Activated CD4-positive, alpha-beta T cell treated with anti-CD3 and anti-CD28 coated beads, Interleukin-2, Interleukin-6, amounts not matched to agents 100 ng/mL and 50 ng/mL, durations not matched to agents 16 hours and 8 hours (primary cell): ENCODE results near the gene S100A4.
"Not testable (repeated sequence)": the region's sequence is repeated elsewhere in the genome, so short reads cannot be mapped to it uniquely, and the experiment has no call there.

Experiments
- DNase-seq: peaks from one replicate; pipeline ENCODE4 v3.0.0-alpha.2; 2020

S100A4 gene

GRCh38 chr1:153532181-153532580, 13.4 kb downstream of the S100A4 start:
- DNase-seq: peak; percentile 88

GRCh38 chr1:153531638-153532037, 14.0 kb downstream of the S100A4 start:
- DNase-seq: no peak

- no peak for DNase-seq
Measured at GRCh38 chr1:153527683-153528040, 17.9 kb downstream of the S100A4 start.

- DNase-seq: no peak
Measured at GRCh38 chr1:153527023-153527682, 18.5 kb downstream of the S100A4 start.

GRCh38 chr1:153526132-153526543, 19.5 kb downstream of the S100A4 start:
- no peak for DNase-seq

- no peak for DNase-seq
Measured at GRCh38 chr1:153525088-153525728, 20.4 kb downstream of the S100A4 start.

GRCh38 chr1:153522353-153523048, 23.1 kb downstream of the S100A4 start:
- not testable (repeated sequence) for DNase-seq

- not testable (repeated sequence) for DNase-seq
Measured at GRCh38 chr1:153521808-153522207, 23.8 kb downstream of the S100A4 start.

GRCh38 chr1:153520818-153521476, 24.7 kb downstream of the S100A4 start:
- DNase-seq: no peak

- not testable (repeated sequence) for DNase-seq
Measured at GRCh38 chr1:153520137-153520691, 25.4 kb downstream of the S100A4 start.

- no peak for DNase-seq
Measured at GRCh38 chr1:153519242-153519641, 26.4 kb downstream of the S100A4 start.

- no peak for DNase-seq
Measured at GRCh38 chr1:153515504-153516394, 29.9 kb downstream of the S100A4 start.

- DNase-seq: no peak
Measured at GRCh38 chr1:153513666-153514065, 31.9 kb downstream of the S100A4 start.

- DNase-seq: no peak
Measured at GRCh38 chr1:153513023-153513422, 32.6 kb downstream of the S100A4 start.

- DNase-seq: peak; percentile 92
Measured at GRCh38 chr1:153510984-153511410, 34.6 kb downstream of the S100A4 start.

GRCh38 chr1:153509729-153510354, 35.8 kb downstream of the S100A4 start:
- DNase-seq: peak; percentile 86

- DNase-seq: no peak
Measured at GRCh38 chr1:153509036-153509435, 36.6 kb downstream of the S100A4 start.

GRCh38 chr1:153507926-153508583, 37.6 kb downstream of the S100A4 start:
- no peak for DNase-seq

GRCh38 chr1:153506831-153507413, 38.7 kb downstream of the S100A4 start:
- no peak for DNase-seq

- no peak for DNase-seq
Measured at GRCh38 chr1:153506386-153506785, 39.2 kb downstream of the S100A4 start.

GRCh38 chr1:153505576-153505975, 40.0 kb downstream of the S100A4 start:
- no peak for DNase-seq
